SK-N-SH treated with all-trans-retinoic acid at 6 μM for 48 hours (cell line): ENCODE data around the gene ORAI3.

ENCODE experiments used
- ZC3H10 ChIP-seq: fragments of 250-450 bp; sonication (Bioruptor Pico); IDR thresholded peaks from 2 replicates; pipeline ENCODE4 v1.5.1; 2021; ENCODE audit warnings: mild to moderate bottlenecking, moderate library complexity
- TF ChIP-seq, protein P1 (sequence below): fragments of 250-450 bp; sonication (Bioruptor Pico); IDR thresholded peaks from 2 replicates; pipeline ENCODE4 v1.5.1; 2020; ENCODE audit warnings: low read depth, mild to moderate bottlenecking, moderate library complexity
- TF ChIP-seq, protein P2 (sequence below): fragments of 250-450 bp; sonication (Bioruptor Pico); IDR thresholded peaks from 2 replicates; pipeline ENCODE4 v1.8.0; 2021; ENCODE audit warnings: low read depth, mild to moderate bottlenecking, moderate library complexity, borderline replicate concordance

DNA sequence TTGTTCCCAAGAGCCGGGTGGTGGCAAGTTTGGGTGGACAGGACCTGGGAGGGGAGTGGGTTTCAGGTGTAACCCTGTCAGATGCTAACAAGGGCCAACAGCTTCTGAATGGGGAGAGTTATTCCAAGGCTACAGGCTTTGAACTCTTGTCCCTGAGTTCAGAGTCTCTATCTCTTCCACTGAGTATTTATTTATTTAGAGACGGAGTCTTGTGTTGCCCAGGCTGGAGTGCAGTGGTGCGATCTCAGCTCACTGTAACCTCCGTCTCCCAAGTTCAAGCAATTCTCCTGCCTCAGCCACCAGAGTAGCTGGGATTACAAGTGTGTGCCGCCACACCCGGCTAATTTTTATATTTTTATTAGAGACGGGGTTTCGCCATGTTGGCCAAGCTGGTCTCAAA, 6.1 kb downstream of the ORAI3 start:
- TF ChIP-seq, protein P1, sequence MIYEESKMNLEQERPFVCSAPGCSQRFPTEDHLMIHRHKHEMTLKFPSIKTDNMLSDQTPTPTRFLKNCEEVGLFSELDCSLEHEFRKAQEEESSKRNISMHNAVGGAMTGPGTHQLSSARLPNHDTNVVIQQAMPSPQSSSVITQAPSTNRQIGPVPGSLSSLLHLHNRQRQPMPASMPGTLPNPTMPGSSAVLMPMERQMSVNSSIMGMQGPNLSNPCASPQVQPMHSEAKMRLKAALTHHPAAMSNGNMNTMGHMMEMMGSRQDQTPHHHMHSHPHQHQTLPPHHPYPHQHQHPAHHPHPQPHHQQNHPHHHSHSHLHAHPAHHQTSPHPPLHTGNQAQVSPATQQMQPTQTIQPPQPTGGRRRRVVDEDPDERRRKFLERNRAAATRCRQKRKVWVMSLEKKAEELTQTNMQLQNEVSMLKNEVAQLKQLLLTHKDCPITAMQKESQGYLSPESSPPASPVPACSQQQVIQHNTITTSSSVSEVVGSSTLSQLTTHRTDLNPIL (CRISPR knock-in tag), result no peak
- TF ChIP-seq ZC3H10 (CRISPR knock-in tag), result no peak
- TF ChIP-seq, protein P2, sequence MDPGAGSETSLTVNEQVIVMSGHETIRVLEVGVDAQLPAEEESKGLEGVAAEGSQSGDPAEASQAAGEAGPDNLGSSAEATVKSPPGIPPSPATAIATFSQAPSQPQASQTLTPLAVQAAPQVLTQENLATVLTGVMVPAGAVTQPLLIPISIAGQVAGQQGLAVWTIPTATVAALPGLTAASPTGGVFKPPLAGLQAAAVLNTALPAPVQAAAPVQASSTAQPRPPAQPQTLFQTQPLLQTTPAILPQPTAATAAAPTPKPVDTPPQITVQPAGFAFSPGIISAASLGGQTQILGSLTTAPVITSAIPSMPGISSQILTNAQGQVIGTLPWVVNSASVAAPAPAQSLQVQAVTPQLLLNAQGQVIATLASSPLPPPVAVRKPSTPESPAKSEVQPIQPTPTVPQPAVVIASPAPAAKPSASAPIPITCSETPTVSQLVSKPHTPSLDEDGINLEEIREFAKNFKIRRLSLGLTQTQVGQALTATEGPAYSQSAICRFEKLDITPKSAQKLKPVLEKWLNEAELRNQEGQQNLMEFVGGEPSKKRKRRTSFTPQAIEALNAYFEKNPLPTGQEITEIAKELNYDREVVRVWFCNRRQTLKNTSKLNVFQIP, result no peak
